WERI-Rb-1 (cell line): Measurements from ENCODE around the gene DIDO1.
"Not testable (repeated sequence)": the region's sequence is repeated elsewhere in the genome, so short reads cannot be mapped to it uniquely, and the experiment has no call there.

Experiments used
- DNase-seq: peaks from one replicate; pipeline ENCODE4 v3.0.0-alpha.2; 2020
- H3K27ac ChIP-seq: fragments of 250-450 bp; sonication (Bioruptor Pico); 2 replicates; pipeline ENCODE4 v1.5.1; 2020; ENCODE audit warnings: mild to moderate bottlenecking, moderate library complexity
- H3K27me3 ChIP-seq: fragments of 250-450 bp; sonication (Bioruptor Pico); 2 replicates; pipeline ENCODE4 v1.5.1; 2021; ENCODE audit warnings: mild to moderate bottlenecking, low read depth, moderate library complexity; ENCODE audit not compliant: insufficient read depth, severe bottlenecking
- H3K36me3 ChIP-seq: fragments of 250-450 bp; sonication (Bioruptor Pico); 2 replicates; pipeline ENCODE4 v1.5.1; 2020; ENCODE audit warnings: mild to moderate bottlenecking, moderate library complexity
- H3K4me3 ChIP-seq: 2 replicates; pipeline ENCODE4 v1.5.1; 2011; ENCODE audit warnings: low read depth, mild to moderate bottlenecking, control low read depth, low read length
- H3K9me3 ChIP-seq: fragments of 250-450 bp; sonication (Bioruptor Pico); 2 replicates; pipeline ENCODE4 v1.5.1; 2021; ENCODE audit warnings: mild to moderate bottlenecking, moderate library complexity; ENCODE audit not compliant: severe bottlenecking
- CTCF ChIP-seq: IDR thresholded peaks from 2 replicates; pipeline ENCODE4 v1.5.1; 2011; ENCODE audit warnings: low read depth, mild to moderate bottlenecking, control low read depth, inconsistent platforms, low read length

DIDO1 gene

GRCh38 chr20:62850333-62850974 lies 75.9 kb downstream of the DIDO1 start:
- Histone ChIP-seq H3K36me3 (peaks cover 64% of the 10 kb centered on the region), H3K27ac (no peak overlapping the region), H3K4me3 (no peak overlapping the region), H3K9me3 (no peaks in the 10 kb centered on the region), H3K27me3 (no peaks in the 10 kb centered on the region)
- DNase-seq, result no peak
- no peak for TF ChIP-seq CTCF

- no peak overlapping the region for H3K27ac ChIP-seq
- H3K4me3 ChIP-seq, result no peak overlapping the region
- no peak for DNase-seq
- H3K27me3 ChIP-seq, result no peaks in the 10 kb centered on the region
- TF ChIP-seq CTCF, result no peak
- peaks cover 57% of the 10 kb centered on the region for H3K36me3 ChIP-seq
- H3K9me3 ChIP-seq, result no peaks in the 10 kb centered on the region
These were observed 76.9 kb downstream of the DIDO1 start for GRCh38 chr20:62849431-62849830.

- H3K27me3 ChIP-seq, H3K27ac ChIP-seq, DNase-seq, H3K9me3 ChIP-seq, H3K4me3 ChIP-seq: not testable (repeated sequence)
- H3K36me3 ChIP-seq, result peaks cover 52% of the 10 kb centered on the region
These were observed 77.4 kb downstream of the DIDO1 start for GRCh38 chr20:62848917-62849316.

- no peak overlapping the region for H3K4me3 ChIP-seq
- peaks cover 31% of the 10 kb centered on the region for H3K36me3 ChIP-seq
- no peak for TF ChIP-seq CTCF
- no peak overlapping the region for H3K27ac ChIP-seq
- no peak for DNase-seq
- H3K9me3 ChIP-seq, result no peaks in the 10 kb centered on the region
- no peaks in the 10 kb centered on the region for H3K27me3 ChIP-seq
These were observed 80.0 kb downstream of the DIDO1 start for GRCh38 chr20:62846166-62846890.

- no peak for DNase-seq
- no peak overlapping the region for H3K27ac ChIP-seq
- no peak overlapping the region for H3K4me3 ChIP-seq
- H3K27me3 ChIP-seq, result no peaks in the 10 kb centered on the region
- H3K36me3 ChIP-seq, result peaks cover 28% of the 10 kb centered on the region
- no peaks in the 10 kb centered on the region for H3K9me3 ChIP-seq
- TF ChIP-seq CTCF, result no peak
These were observed 80.7 kb downstream of the DIDO1 start for GRCh38 chr20:62845416-62846160.

- no peak for TF ChIP-seq CTCF
- H3K27ac ChIP-seq, result no peak overlapping the region
- no peaks in the 10 kb centered on the region for H3K9me3 ChIP-seq
- H3K4me3 ChIP-seq, result no peak overlapping the region
- no peaks in the 10 kb centered on the region for H3K27me3 ChIP-seq
- peaks cover 18% of the 10 kb centered on the region for H3K36me3 ChIP-seq
- DNase-seq, result no peak
These were observed 82.1 kb downstream of the DIDO1 start for GRCh38 chr20:62844182-62844581.
